ENCODE measurements around the gene NIF3L1.

DNA sequence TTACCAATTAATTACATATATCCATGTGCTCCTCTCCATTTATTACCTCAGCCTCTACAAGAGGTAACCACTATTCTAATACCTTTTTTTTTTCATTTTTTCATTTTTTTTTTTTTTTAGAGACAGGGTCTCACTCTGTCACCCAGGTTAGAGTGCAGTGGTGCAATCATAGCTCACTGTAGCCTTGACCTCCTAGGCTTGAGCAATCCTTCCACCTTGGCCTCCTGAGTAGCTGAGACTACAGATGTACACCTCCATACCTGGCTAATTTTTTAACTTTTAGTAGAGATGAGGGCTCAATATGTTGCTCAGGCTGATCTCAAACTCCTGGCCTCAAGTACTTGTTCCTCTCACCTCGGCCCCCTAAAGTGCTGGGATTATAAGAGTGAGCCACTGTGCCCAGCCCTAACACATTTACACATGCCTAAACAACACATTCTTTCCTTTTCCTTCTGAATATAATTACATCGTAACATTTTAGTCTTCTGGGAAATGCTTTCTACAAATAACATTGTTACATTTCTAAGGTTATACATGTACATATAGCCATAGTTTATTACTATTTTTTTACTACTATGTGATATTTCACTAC lies 10.8 kb upstream of the NIF3L1 start:
- TF ChIP-seq GATA3 (IDR thresholded peaks at IDR 0.05; ENCODE audit: low read depth, low read length), result no peak
- TF ChIP-seq GATA2 (IDR thresholded peaks at IDR 0.05; ENCODE audit: low read depth, low read length), result no peak
